MM.1S (cell line): Measurements from ENCODE around the gene PTPRD.

Source experiments
- EZH2 ChIP-seq: fragments of 300-600 bp; sonication (generic); optimal IDR thresholded peaks from 2 replicates; pipeline ENCODE3; 2017; ENCODE audit warnings: low read depth, mild to moderate bottlenecking, antibody characterized with exemption, low read length, mixed read lengths
- EZH2phosphoT487 ChIP-seq: fragments of 300-600 bp; sonication (generic); IDR thresholded peaks from 2 replicates; pipeline ENCODE4 v1.6.1; 2018; ENCODE audit warnings: antibody characterized with exemption, low read length
- TF ChIP-seq, protein P1 (sequence below): fragments of 300-600 bp; sonication (generic); IDR thresholded peaks from 2 replicates; pipeline ENCODE4 v1.5.1; 2016; ENCODE audit warnings: antibody characterized with exemption, low read length, mixed read lengths

DNA sequence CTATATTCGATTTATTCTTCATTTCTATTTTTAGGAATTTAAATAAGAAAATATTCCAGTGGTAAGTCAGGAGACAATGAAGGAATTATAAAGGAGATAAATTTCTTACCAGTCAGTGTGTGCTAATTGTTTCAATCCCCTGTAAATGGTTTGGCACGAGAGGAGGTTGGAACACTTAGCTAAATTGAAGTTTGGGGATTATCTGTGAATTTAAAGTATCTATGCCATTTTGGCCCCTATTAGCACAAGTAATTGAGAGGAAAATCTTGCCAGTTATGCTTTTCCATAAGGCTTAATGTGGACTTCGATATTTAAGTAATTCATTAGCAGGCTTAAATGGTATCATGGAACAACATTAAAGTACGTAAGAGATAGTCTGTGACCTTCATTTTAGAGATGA, 860.8 kb downstream of the PTPRD start:
- TF ChIP-seq, protein P1, sequence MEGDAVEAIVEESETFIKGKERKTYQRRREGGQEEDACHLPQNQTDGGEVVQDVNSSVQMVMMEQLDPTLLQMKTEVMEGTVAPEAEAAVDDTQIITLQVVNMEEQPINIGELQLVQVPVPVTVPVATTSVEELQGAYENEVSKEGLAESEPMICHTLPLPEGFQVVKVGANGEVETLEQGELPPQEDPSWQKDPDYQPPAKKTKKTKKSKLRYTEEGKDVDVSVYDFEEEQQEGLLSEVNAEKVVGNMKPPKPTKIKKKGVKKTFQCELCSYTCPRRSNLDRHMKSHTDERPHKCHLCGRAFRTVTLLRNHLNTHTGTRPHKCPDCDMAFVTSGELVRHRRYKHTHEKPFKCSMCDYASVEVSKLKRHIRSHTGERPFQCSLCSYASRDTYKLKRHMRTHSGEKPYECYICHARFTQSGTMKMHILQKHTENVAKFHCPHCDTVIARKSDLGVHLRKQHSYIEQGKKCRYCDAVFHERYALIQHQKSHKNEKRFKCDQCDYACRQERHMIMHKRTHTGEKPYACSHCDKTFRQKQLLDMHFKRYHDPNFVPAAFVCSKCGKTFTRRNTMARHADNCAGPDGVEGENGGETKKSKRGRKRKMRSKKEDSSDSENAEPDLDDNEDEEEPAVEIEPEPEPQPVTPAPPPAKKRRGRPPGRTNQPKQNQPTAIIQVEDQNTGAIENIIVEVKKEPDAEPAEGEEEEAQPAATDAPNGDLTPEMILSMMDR, result no peak
- no peak for TF ChIP-seq EZH2phosphoT487
- TF ChIP-seq EZH2, result no peak
